ENCODE measurements around the gene DOC2A.
"Not testable (repeated sequence)": the region's sequence is repeated elsewhere in the genome, so short reads cannot be mapped to it uniquely, and the experiment has no call there.

The DOC2A gene

DNA sequence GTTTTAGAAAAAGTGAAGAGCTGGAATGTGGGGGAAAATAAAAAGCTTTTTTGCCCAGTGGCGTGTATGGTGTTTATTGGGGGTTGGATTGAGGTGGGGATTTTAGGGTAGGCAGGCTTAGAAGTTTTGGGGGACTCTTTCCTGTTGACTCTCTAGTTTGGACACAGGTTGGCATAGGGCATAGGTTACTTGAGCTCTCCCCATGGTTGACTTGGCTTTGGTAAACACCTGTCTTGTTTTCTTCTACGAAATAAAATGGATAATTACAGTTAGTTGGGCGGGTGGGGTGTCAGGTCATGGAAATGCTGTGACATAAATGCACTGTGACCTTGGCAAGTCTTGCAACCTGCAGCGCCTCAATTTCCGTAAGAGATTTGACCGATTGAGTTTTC, 37.8 kb downstream of the DOC2A start:
- DNase-seq (ENCODE audit: low read depth), result no peak

DNA sequence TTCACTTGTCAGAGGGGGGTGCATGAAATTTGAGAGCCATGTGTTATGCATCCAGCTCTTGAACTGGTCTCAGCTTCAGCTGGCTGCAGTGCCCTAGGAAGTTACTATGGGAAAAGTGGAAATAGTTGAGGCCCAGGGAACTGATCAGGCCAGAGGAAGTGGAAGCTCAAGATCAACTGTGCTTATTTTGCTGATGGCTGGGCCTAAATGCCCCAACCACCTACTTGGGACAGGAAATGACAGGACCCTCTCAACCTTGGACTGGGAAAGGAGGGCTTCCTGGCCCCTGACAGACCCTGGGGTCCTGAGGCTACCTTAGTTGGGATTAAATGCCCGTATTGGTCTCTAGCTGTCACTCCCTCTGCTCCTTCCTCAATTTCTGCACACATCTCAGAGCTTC, 38.3 kb downstream of the DOC2A start:
- DNase-seq (ENCODE audit: low read depth), result no peak

DNA sequence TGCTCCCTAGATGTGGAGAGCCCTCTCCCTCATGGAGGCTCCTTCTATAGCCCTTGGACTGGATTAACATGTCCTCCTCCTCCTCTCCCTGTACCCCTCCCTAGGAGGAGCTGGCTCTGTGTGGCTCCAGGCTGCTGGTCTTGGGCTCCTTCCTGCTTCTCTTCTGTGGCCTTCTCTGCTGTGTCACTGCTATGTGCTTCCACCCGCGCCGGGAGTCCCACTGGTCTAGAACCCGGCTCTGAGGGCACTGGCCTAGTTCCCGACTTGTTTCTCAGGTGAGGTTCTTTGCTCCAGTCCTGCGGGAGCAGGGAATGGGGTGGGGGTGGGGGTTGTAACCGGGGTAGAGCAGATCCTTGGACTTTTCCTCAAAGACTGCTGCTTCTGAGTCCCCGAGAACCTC, 39.5 kb downstream of the DOC2A start:
- DNase-seq (ENCODE audit: low read depth), result no peak

DNA sequence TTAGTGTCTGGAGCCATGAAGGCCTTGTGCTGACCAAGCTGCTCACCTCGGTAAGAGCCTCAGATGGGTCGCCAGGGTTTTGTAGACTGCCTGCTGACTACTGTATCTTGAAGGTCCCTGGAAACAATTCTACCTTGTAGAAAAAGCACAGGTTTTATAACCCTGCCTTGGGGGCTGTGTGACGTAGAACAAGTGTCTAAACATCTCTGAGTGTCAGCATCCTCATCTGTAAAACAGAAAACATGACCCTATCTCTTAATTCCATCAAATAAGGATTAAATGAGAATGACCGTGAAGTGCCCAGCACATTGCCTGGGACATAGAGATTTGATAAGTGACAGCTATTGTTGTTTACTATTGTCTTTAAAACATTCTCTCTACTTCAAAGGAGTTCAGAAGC, 42.6 kb downstream of the DOC2A start:
- DNase-seq (ENCODE audit: low read depth), result no peak

DNA sequence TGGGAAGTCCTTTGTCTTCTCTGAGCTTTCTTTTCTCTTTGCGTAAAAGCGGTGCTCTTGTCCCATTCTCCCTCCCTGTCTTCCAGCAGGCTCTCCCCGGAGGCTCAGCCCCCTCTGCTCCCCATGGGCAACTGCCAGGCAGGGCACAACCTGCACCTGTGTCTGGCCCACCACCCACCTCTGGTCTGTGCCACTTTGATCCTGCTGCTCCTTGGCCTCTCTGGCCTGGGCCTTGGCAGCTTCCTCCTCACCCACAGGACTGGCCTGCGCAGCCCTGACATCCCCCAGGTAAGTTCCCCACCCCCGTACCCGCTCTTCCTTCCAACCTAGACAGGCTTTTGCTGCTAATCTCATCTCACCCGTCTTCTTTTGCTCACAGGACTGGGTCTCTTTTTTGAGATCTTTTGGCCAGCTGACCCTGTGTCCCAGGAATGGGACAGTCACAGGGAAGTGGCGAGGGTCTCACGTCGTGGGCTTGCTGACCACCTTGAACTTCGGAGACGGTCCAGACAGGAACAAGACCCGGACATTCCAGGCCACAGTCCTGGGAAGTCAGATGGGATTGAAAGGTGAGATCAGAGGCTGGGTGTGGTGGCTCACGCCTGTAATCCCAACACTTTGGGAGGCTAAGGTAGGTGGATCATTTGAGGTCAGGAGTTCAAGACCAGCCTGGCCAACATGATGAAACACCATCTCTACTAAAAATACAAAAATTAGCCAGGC, 47.6 kb downstream of the DOC2A start:
- no peak for DNase-seq (ENCODE audit: low read depth)

DNA sequence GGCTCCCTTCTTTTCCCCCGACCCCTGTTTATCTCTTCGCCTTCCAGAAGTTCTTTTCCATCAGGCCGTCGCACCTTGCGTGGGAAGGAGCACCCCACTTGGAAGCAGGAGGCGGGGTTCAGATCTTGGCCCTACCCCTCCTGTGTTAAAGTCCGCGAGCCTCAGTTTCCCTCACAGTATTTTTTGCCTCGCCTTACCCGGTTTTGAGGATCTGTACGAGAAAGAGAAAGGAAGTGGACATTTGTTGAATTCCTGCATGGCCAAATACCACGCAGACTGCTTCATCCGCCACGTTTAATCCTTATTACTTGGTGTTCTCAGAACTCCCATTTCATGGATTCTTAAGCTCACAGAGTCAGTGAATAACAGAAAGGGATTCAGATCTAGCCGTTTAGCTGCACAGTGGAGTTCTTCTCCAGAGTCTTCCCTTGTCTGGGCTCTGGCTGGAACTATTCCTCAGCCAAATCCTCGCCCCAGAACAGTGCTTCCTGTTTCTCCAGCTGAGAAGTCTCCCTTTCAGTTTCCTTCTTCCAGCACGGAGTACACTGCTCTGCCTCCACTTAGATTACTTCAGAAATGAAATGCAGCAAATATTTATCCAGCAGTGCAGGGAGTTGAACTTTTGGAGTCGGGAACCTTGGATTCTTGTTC, 48.4 kb downstream of the DOC2A start:
- no peak for DNase-seq (ENCODE audit: low read depth)

DNA sequence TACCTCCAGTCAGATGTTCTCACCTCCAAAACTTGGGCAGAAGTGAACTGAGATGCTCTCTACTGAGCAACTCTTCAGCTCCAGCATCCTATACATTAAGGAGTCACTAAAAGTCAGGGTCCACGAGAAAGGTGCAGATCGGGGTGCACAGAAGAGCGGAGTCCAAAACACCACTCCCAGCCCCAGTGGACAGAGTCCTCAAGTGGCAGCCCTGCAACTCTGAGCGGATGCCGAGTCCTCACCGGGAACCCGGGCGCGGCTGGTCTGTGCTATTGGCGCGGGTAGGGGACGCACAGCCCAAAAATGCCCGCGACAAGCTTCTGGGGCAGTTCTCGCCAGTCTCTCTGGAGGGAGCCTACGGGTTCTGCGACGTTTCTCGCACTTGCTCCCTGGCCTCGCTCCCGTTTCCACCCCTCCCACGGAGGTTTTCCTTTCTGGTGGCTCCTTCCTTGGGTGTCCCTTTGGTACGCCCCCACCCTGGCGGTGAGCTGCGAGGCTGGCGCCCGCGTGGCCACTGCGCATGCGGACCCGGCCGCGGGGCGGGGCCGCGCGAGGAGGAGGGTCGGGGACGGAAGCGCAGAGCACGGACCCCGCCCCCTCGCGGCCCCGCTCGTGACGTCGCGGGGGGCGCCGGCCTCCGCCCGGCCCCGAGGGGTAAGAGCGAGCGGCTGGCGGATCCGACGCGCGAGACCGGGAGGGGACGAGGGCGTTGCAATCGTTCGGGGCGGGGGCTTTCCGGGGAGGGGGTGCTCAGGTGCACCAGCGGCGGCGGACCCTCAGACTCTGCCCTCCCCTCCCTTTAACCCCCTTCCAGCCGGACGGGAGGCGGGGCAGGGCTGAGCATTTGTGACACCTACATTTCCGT, 49.1 kb downstream of the DOC2A start, which contains the start of gene TMEM219:
Gene TMEM219 (plus strand): TSS at position 601 of the 865 bp plus-strand sequence. CDS start 1,065 bp downstream, outside the sequence.
- DNase-seq (ENCODE audit: low read depth), result peak; percentile 60

DNA sequence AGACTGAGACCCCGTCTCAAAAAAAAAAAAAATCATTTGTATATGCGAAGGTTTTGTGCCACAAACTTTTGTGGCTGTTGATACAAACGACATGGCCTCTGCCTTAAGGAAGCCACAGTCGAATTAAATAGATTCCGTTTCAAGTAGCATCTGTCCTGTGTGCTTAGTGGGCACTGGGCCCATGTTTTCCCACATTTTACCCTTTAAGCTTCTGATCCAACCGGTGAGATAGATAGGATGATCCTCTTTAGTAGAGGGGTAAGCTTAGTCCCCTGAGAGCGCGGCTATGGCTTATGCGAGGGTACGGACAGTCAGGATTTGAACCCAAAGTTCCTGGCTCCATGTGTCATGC, 49.7 kb downstream of the DOC2A start:
- DNase-seq (ENCODE audit: low read depth), result no peak

DNA sequence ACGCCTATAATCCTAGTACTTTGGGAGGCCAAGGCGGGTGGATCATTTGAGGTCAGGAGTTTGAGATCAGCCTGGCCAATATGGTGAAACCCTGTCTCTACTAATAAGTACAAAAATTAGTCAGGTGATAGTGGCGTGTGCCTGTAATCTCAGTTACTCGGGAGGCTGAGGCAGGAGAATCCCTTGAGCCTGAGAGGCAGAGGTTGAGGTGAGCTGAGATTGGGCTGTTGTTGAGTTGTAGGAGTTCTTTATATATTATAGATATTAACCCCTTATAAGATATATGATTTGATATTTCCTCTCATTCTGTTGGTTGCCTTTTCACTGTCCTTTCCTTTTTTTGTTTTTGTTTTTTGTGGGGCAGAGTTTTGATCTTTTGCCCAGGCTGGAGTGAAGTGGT, 51.0 kb downstream of the DOC2A start:
- not testable (repeated sequence) for DNase-seq (ENCODE audit: low read depth)

DNA sequence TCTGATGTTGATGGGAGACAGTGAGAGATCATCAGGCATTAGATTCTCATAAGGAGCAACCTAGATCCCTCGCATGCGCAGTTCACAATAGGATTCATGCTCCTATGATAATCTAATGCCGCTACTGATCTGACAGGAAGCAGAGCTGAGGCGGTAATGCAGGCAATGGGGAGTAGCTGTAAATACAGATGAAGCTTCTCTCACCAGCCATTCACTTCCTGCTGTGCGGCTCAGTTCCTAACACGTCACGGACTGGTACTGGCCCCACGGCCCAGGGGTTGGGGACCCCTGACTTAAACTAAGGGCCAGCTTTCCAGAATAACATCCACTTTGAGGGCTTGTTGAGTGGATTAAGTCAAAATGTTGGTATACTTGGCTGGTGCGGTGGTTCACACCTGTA, 51.5 kb downstream of the DOC2A start:
- no peak for DNase-seq (ENCODE audit: low read depth)

DNA sequence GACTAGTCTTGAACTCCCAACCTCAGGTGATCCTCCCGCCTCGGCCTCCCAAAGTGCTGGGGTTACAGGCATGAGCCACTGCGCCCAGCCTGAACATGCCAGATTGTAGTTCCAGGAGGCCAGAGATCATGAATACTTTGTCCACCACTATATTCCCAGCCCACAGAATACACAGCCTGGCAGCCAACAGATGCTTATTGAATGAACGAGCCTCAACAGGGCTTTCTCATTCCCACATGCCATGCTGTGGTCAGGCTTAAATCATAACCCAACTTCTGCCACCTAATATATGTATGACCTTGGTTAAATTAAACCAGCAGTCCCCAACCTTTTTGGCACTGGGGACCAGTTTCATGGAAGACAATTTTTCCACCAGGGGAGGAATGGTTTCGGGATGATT, 52.1 kb downstream of the DOC2A start:
- DNase-seq (ENCODE audit: low read depth), result no peak
